ENCODE measurements around the gene SMARCC1. TPM values are rescaled to one million over a fixed set of nuclear protein-coding genes. Genes with fewer than 3 reads are reported as not detected.

SMARCC1 gene
- total RNA-seq, 1 experiment from 2014 or later = 43.1 TPM

DNA sequence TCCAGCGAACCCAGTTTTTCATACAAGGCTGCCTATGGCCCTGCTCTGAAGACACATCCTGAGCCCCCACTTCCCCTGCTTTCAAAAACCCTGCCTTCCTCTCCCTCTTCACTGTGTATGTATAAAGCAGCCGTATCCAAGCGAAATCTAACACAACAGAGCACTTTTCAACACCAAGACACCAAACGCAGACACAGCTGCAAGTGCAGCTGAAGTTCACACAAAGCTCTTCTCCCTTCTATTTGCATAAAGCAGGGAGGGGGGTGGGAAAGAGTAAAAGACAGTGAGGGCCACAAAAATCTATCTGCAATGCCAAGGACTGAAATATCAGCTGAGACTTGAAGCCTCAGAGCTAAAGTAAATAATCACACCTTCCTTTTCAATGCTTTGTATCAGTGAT is 168.0 kb downstream of the SMARCC1 start:
- ChIA-PET POLR2A (ENCODE audit: unreplicated experiment) (no interaction called here), CTCF (interaction anchor here (0.6 kb wide), 2 partner anchors 184 to 210 kb away, joined by 5 read pairs; no protein-coding TSS in a partner anchor)
- H3K36me3 ChIP-seq (ENCODE audit: low read depth, low read length) = peaks cover 32% of the 10 kb centered on the region
- H3K4me1 ChIP-seq (ENCODE audit: insufficient read depth, low read length) = peaks cover 34% of the 10 kb centered on the region
- H3F3A ChIP-seq (ENCODE audit: low read length, unreplicated experiment) = peaks cover 6% of the 10 kb centered on the region
- no peaks in the 10 kb centered on the region for H3K27me3 ChIP-seq (ENCODE audit: low read length)
- no peaks in the 10 kb centered on the region for H3K9me2 ChIP-seq (replicated peaks; ENCODE audit: low read length)
- no peaks in the 10 kb centered on the region for H3K9me3 ChIP-seq (ENCODE audit: low read length)
- no peak for ATAC-seq
- intact Hi-C loops (cut with micrococcal nuclease) = loop anchor here (5.0 kb wide), 1 partner anchor 49 kb away; no protein-coding TSS in a partner anchor
- no peak overlapping the region for H3K27ac ChIP-seq (ENCODE audit: low read length)
- DNase-seq = no peak
- H3K79me2 ChIP-seq (ENCODE audit: low read length) = no peaks in the 10 kb centered on the region
- no peak overlapping the region for H2AFZ ChIP-seq (ENCODE audit: low read length)
- H4K20me1 ChIP-seq (ENCODE audit: low read length) = 0 out of 2 replicates have a peak, but pooled peaks cover 4% of the 10 kb centered on the region
- BruUV-seq (replicated peaks) = no TSS peak
- H3K4me2 ChIP-seq (ENCODE audit: low read length) = no peak overlapping the region
- no peak overlapping the region for H3K4me3 ChIP-seq (ENCODE audit: low read length)
- no peak overlapping the region for H3K9ac ChIP-seq (ENCODE audit: low read length)
- TF ChIP-seq EZH2phosphoT487 (IDR thresholded peaks at IDR 0.05; ENCODE audit: borderline replicate concordance, low read length) = no peak
- TF ChIP-seq, protein P1, sequence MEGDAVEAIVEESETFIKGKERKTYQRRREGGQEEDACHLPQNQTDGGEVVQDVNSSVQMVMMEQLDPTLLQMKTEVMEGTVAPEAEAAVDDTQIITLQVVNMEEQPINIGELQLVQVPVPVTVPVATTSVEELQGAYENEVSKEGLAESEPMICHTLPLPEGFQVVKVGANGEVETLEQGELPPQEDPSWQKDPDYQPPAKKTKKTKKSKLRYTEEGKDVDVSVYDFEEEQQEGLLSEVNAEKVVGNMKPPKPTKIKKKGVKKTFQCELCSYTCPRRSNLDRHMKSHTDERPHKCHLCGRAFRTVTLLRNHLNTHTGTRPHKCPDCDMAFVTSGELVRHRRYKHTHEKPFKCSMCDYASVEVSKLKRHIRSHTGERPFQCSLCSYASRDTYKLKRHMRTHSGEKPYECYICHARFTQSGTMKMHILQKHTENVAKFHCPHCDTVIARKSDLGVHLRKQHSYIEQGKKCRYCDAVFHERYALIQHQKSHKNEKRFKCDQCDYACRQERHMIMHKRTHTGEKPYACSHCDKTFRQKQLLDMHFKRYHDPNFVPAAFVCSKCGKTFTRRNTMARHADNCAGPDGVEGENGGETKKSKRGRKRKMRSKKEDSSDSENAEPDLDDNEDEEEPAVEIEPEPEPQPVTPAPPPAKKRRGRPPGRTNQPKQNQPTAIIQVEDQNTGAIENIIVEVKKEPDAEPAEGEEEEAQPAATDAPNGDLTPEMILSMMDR (conservative IDR thresholded peaks at IDR 0.05; ENCODE audit: low read depth, low read length) = no peak
- TF ChIP-seq EZH2 (IDR thresholded peaks at IDR 0.05; ENCODE audit: low read length, unreplicated experiment) = no peak

GRCh38 chr3:47612879-47613278 is 168.8 kb downstream of the SMARCC1 start:
- intact Hi-C loops (cut with micrococcal nuclease) = loop anchor here (5.0 kb wide), 1 partner anchor 49 kb away; no protein-coding TSS in a partner anchor
- Histone ChIP-seq H3K4me1 (ENCODE audit: insufficient read depth, low read length) (peaks cover 25% of the 10 kb centered on the region), H3K4me3 (ENCODE audit: low read length) (no peak overlapping the region), H3K27me3 (ENCODE audit: low read length) (no peaks in the 10 kb centered on the region), H3K36me3 (ENCODE audit: low read depth, low read length) (peaks cover 34% of the 10 kb centered on the region), H3K9ac (ENCODE audit: low read length) (no peak overlapping the region), H3K9me3 (ENCODE audit: low read length) (no peaks in the 10 kb centered on the region), H4K20me1 (ENCODE audit: low read length) (0 out of 2 replicates have a peak, but pooled peaks cover 4% of the 10 kb centered on the region), H3F3A (ENCODE audit: low read length, unreplicated experiment) (peaks cover under 1% of the 10 kb centered on the region), H3K79me2 (ENCODE audit: low read length) (no peaks in the 10 kb centered on the region), H3K27ac (ENCODE audit: low read length) (no peak overlapping the region), H3K4me2 (ENCODE audit: low read length) (no peak overlapping the region), H3K9me2 (replicated peaks; ENCODE audit: low read length) (no peaks in the 10 kb centered on the region), H2AFZ (ENCODE audit: low read length) (no peak overlapping the region)
- ChIA-PET CTCF (no interaction called here), POLR2A (ENCODE audit: unreplicated experiment) (no interaction called here)
- no peak for ATAC-seq
- DNase-seq = no peak
- TF ChIP-seq EZH2phosphoT487 (IDR thresholded peaks at IDR 0.05; ENCODE audit: borderline replicate concordance, low read length) = no peak
- TF ChIP-seq, protein P1 (conservative IDR thresholded peaks at IDR 0.05; ENCODE audit: low read depth, low read length) = no peak
- no peak for TF ChIP-seq EZH2 (IDR thresholded peaks at IDR 0.05; ENCODE audit: low read length, unreplicated experiment)
- BruUV-seq (replicated peaks) = no TSS peak

- intact Hi-C loops (cut with micrococcal nuclease) = loop anchor here (5.0 kb wide), 1 partner anchor 50 kb away; no protein-coding TSS in a partner anchor
- no peaks in the 10 kb centered on the region for H3K9me2 ChIP-seq (replicated peaks; ENCODE audit: low read length)
- H3K36me3 ChIP-seq (ENCODE audit: low read depth, low read length) = peaks cover 35% of the 10 kb centered on the region
- H3K79me2 ChIP-seq (ENCODE audit: low read length) = no peaks in the 10 kb centered on the region
- TF ChIP-seq EZH2 (IDR thresholded peaks at IDR 0.05; ENCODE audit: low read length, unreplicated experiment) (no peak), EZH2phosphoT487 (IDR thresholded peaks at IDR 0.05; ENCODE audit: borderline replicate concordance, low read length) (no peak)
- TF ChIP-seq, protein P1 (conservative IDR thresholded peaks at IDR 0.05; ENCODE audit: low read depth, low read length) = no peak
- no peak overlapping the region for H2AFZ ChIP-seq (ENCODE audit: low read length)
- peak overlapping the region; percentile 9; the same call in 1 of the 2 replicates for H3K4me2 ChIP-seq (ENCODE audit: low read length)
- no peak overlapping the region for H3K4me3 ChIP-seq (ENCODE audit: low read length)
- no peaks in the 10 kb centered on the region for H3F3A ChIP-seq (ENCODE audit: low read length, unreplicated experiment)
- BruUV-seq (replicated peaks) = no TSS peak
- no peaks in the 10 kb centered on the region for H3K9me3 ChIP-seq (ENCODE audit: low read length)
- ChIA-PET CTCF (no interaction called here), POLR2A (ENCODE audit: unreplicated experiment) (no interaction called here)
- H3K27me3 ChIP-seq (ENCODE audit: low read length) = no peaks in the 10 kb centered on the region
- ATAC-seq (peak; percentile 28; the same call in 1 of the 2 replicates), DNase-seq (peak; percentile 64)
- no peaks in the 10 kb centered on the region for H4K20me1 ChIP-seq (ENCODE audit: low read length)
- H3K27ac ChIP-seq (ENCODE audit: low read length) = no peak overlapping the region
- H3K9ac ChIP-seq (ENCODE audit: low read length) = no peak overlapping the region
- peaks cover 18% of the 10 kb centered on the region for H3K4me1 ChIP-seq (ENCODE audit: insufficient read depth, low read length)
Measured at GRCh38 chr3:47612178-47612577, 169.5 kb downstream of the SMARCC1 start.
